Common myeloid progenitor, CD34-positive (primary cell): ENCODE results near the gene CT83. TPM values are rescaled to one million over a fixed set of nuclear protein-coding genes. Genes with fewer than 3 reads are reported as not detected.
A peak's percentile ranks its signal among the peaks of the same experiment; 100 is the strongest.

ENCODE experiments used
- CTCF ChIA-PET: fragments of 350-600 bp; sonication (Branson Sonifier 250); formaldehyde crosslinking; loops from one replicate; lab custom pipeline; 2021; ENCODE audit warnings: antibody characterized with exemption; lab: Charles Lee
- POLR2A ChIA-PET: fragments of 350-600 bp; sonication (Branson Sonifier 250); formaldehyde crosslinking; loops from one replicate; lab custom pipeline; 2021; ENCODE audit warnings: antibody characterized with exemption; lab: Charles Lee
- DNase-seq, 3 donors: peaks; one replicate each; pipeline versions ENCODE4 v3.0.0 to v3.0.0-alpha.2; 2013
- H3K27ac ChIP-seq, 2 experiments: 1 replicate in 1 of 2; 2 replicates in 1 of 2; pipeline ENCODE4 v1.7.0; 2013; ENCODE audit warnings: inconsistent platforms in 2 of 2, low read length in 2 of 2, mild to moderate bottlenecking in 2 of 2, low read depth in 1 of 2, moderate library complexity in 1 of 2; ENCODE audit not compliant: severe bottlenecking in 2 of 2, insufficient read depth in 1 of 2, poor library complexity in 1 of 2
- H3K27me3 ChIP-seq, 5 experiments: replicated peaks in 2 of 5; 1 replicate in 3 of 5; 2 replicates in 2 of 5; pipeline versions ENCODE4 v1.6.1 to v1.7.0; 2013; ENCODE audit warnings: low read length in 4 of 5, mild to moderate bottlenecking in 2 of 5, moderate library complexity in 2 of 5, inconsistent platforms in 1 of 5; ENCODE audit not compliant: insufficient read depth in 5 of 5, control insufficient read depth in 4 of 5
- H3K36me3 ChIP-seq, 4 experiments: 1 replicate in 2 of 4; 2 replicates in 2 of 4; pipeline versions ENCODE4 v1.6.1 to v1.7.0; 2013; ENCODE audit warnings: low read length in 3 of 4, control low read depth in 1 of 4, mild to moderate bottlenecking in 1 of 4; ENCODE audit not compliant: control insufficient read depth in 4 of 4, insufficient read depth in 4 of 4
- H3K4me1 ChIP-seq, 4 experiments: 1 replicate in 3 of 4; 2 replicates in 1 of 4; pipeline versions ENCODE4 v1.6.1 to v1.7.1; 2013; ENCODE audit warnings: low read length in 3 of 4, mild to moderate bottlenecking in 3 of 4, control low read depth in 1 of 4, inconsistent platforms in 1 of 4, moderate library complexity in 1 of 4; ENCODE audit not compliant: control insufficient read depth in 4 of 4, insufficient read depth in 4 of 4; ENCODE audit errors: control extremely low read depth in 1 of 4
- H3K4me3 ChIP-seq, 7 experiments: 1 replicate in 4 of 7; 2 replicates in 3 of 7; pipeline versions ENCODE4 v1.5.1 to v1.7.0; 2013; ENCODE audit warnings: mild to moderate bottlenecking in 7 of 7, low read length in 6 of 7, moderate library complexity in 6 of 7, inconsistent platforms in 2 of 7, low read depth in 2 of 7, control low read depth in 1 of 7; ENCODE audit not compliant: insufficient read depth in 4 of 7, control insufficient read depth in 1 of 7; ENCODE audit errors: extremely low read depth in 1 of 7
- H3K9me3 ChIP-seq, 5 experiments: 1 replicate in 4 of 5; 2 replicates in 1 of 5; pipeline versions ENCODE4 v1.6.1 to v1.7.1; 2013; ENCODE audit warnings: low read length in 4 of 5, mild to moderate bottlenecking in 2 of 5, inconsistent platforms in 1 of 5, low read depth in 1 of 5, moderate library complexity in 1 of 5; ENCODE audit not compliant: control insufficient read depth in 4 of 5, insufficient read depth in 2 of 5; ENCODE audit errors: control extremely low read depth in 1 of 5
- WGBS: methylation state at CpG from one replicate; pipeline ENCODE4 v1.1.5; 2013; ENCODE audit not compliant: insufficient coverage; 5-methylcytosine and 5-hydroxymethylcytosine counted together
- polyA plus RNA-seq: library from polyadenylated mRNA; unstranded; fragments of 120-200 nt; gene quantifications from one replicate; pipeline ENCODE4 v1.2.1, GENCODE V29; 2013

The CT83 gene, protein sequence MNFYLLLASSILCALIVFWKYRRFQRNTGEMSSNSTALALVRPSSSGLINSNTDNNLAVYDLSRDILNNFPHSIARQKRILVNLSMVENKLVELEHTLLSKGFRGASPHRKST
- polyA plus RNA-seq, result not detected

DNA sequence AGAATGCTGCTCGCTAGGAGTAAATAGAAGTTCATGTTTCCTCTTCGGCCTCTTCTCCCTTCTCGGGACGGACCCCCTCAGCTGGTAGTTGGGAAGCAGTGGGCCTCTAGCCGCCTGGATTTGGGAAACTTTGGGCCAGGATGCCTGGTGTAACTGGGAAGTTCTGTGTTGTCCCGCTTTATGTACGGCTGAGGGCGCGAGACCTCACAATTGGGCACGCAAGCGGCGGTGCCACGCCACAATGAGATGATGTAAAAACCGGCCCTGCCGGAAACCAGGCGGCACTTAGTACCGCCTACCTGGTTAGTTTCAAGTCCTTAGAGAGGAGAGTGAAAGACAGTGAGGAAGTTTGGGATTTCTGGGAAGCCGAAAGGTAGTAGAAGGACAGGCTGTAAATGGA, at the start of gene CT83:
CT83 (minus strand) TSS at position 155 of the 400 bp plus-strand sequence; CDS start at position 35, 120 bp downstream.
- Histone ChIP-seq H3K9me3 (peaks cover 0 to 2% (median 0%) of the 10 kb centered on the region in 5 experiments), H3K27me3 (peaks cover 0 to 5% (median 0%) of the 10 kb centered on the region in 5 experiments), H3K4me1 (no peaks in the 10 kb centered on the region), H3K36me3 (no peaks in the 10 kb centered on the region), H3K27ac (no peak within 1 kb of the TSS), H3K4me3 (no peak within 1 kb of the TSS)
- POLR2A ChIA-PET, result no interaction called here
- CTCF ChIA-PET, result no interaction called here
- 77% methylated on average over 15 of the region's 18 CpGs for WGBS
- DNase-seq, result no peak

DNA sequence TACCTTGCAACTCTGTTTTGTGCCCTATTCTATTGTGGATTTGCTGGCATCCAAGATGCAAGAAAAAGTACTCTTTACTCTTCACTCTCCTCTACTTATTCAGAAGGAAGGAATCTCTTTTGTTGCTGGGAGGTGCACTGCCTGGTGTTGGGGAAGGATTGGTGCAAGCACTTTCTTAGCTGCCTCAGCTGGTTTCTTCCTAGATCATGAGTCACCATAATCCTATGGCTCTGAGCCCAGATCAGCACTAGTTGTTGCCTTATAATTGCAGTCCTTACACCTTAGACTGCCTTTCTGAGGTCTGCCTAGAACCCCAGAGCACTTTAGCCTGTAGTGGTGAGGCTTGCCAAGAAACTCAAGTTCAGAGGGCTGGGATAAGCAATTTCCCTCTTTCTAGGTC, 37.0 kb upstream of the CT83 start:
- H3K36me3 ChIP-seq, result no peaks in the 10 kb centered on the region
- H3K4me3 ChIP-seq, result no peak overlapping the region
- no peak overlapping the region for H3K27ac ChIP-seq
- no peaks in the 10 kb centered on the region for H3K27me3 ChIP-seq
- no peaks in the 10 kb centered on the region for H3K9me3 ChIP-seq
- no peak for DNase-seq
- ChIA-PET POLR2A (no interaction called here), CTCF (no interaction called here)
- H3K4me1 ChIP-seq, result no peaks in the 10 kb centered on the region

DNA sequence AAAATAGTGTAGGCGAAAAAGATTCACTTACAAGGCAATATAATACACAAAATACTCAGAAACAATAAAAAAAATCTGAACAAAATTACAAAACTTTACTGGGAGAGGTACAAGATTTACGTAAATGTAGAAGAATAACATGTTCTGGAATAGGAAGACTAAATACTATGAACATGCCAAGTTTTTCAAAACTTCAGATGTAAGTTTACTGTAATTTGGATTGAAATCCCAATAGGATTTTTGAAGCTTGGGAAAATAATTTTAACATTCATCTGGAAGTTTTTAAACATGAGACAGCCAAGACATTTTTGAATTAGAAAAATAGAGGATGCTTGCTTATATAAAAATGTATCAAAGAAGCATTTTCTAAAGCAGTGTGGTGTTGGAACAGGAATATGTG, 30.5 kb upstream of the CT83 start:
- no peaks in the 10 kb centered on the region for H3K4me1 ChIP-seq
- no peak overlapping the region for H3K27ac ChIP-seq
- no peaks in the 10 kb centered on the region for H3K36me3 ChIP-seq
- H3K9me3 ChIP-seq, result no peaks in the 10 kb centered on the region
- no CpG with 5 or more reads among the region's 2 CpGs for WGBS
- no peaks in the 10 kb centered on the region for H3K27me3 ChIP-seq
- H3K4me3 ChIP-seq, result no peak overlapping the region
- DNase-seq, result no peak
- ChIA-PET POLR2A (no interaction called here), CTCF (no interaction called here)

DNA sequence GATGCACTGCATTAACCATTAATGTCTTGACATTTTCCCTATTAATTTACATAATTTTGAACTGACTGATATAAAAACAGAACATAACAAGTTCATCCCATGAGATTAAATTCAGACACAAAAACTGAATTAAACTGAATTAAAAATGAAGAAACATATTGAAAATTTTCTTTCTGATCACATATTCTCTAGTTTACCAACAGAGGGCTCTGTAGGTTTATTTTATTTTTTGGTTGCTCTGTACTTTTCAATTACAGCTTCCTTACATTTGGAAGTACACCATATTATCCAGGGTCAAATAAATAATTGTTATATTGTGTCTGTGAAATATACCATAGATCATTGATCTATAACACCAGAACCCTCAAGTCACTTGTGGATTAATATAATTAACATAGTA, 27.3 kb upstream of the CT83 start:
- no peak overlapping the region for H3K4me3 ChIP-seq
- peak in 1 of 3 donors; percentile 0 for DNase-seq
- H3K9me3 ChIP-seq, result no peaks in the 10 kb centered on the region
- CTCF ChIA-PET, result interaction anchor here (0.9 kb wide), 1 partner anchor 284 kb away, joined by 3 read pairs; no protein-coding TSS in a partner anchor
- H3K27ac ChIP-seq, result no peak overlapping the region
- no peaks in the 10 kb centered on the region for H3K36me3 ChIP-seq
- H3K4me1 ChIP-seq, result no peaks in the 10 kb centered on the region
- POLR2A ChIA-PET, result no interaction called here
- H3K27me3 ChIP-seq, result no peaks in the 10 kb centered on the region

DNA sequence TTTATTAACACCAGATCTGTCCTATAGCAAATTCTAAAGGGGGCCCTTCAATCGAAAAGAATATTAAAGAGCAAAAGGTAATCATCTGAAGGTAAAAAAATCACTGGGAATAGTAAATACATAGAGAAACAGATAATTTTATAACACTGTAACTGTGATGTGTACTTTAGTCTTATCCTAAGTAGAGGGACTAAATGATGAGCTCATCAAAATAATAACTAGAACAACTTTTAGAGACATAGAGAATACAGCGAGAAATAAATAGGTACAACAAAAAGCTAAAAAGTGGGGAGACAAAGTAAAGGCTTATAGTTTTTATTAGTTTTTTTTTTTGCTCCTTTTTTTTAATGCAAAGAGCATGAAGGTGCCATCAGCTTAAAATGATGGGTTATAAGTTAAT, 17.3 kb upstream of the CT83 start:
- Histone ChIP-seq H3K36me3 (no peaks in the 10 kb centered on the region), H3K4me1 (no peaks in the 10 kb centered on the region), H3K27ac (no peak overlapping the region), H3K9me3 (no peaks in the 10 kb centered on the region), H3K4me3 (no peak overlapping the region), H3K27me3 (no peaks in the 10 kb centered on the region)
- ChIA-PET CTCF (no interaction called here), POLR2A (no interaction called here)
- no peak for DNase-seq
- no CpG with 5 or more reads among the region's 2 CpGs for WGBS

DNA sequence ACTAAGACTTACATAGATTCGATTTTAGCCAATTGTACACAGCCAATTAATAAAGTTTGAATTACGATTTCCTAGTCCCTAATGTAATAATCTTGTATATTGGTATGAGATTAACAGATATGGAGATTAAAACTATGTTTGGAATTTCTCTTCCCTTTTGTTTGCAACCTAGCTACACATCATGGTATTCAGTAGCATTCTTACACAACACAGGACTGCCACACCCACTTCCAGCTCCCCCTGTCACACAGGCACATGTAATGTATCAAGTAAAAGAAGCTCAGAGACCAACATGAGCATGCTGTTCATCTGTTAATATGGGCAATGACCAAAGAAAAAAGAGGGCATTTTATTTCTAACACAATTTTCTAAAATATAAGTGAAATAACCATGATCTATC, 13.6 kb downstream of the CT83 start:
- Histone ChIP-seq H3K36me3 (no peaks in the 10 kb centered on the region), H3K27ac (no peak overlapping the region), H3K9me3 (no peaks in the 10 kb centered on the region), H3K27me3 (no peaks in the 10 kb centered on the region), H3K4me1 (no peaks in the 10 kb centered on the region), H3K4me3 (no peak overlapping the region)
- POLR2A ChIA-PET, result no interaction called here
- WGBS, result no CpG with 5 or more reads among the region's 2 CpGs
- no peak for DNase-seq
- CTCF ChIA-PET, result interaction anchor here (1.4 kb wide), 1 partner anchor 35 kb away, joined by 5 read pairs; no protein-coding TSS in a partner anchor

DNA sequence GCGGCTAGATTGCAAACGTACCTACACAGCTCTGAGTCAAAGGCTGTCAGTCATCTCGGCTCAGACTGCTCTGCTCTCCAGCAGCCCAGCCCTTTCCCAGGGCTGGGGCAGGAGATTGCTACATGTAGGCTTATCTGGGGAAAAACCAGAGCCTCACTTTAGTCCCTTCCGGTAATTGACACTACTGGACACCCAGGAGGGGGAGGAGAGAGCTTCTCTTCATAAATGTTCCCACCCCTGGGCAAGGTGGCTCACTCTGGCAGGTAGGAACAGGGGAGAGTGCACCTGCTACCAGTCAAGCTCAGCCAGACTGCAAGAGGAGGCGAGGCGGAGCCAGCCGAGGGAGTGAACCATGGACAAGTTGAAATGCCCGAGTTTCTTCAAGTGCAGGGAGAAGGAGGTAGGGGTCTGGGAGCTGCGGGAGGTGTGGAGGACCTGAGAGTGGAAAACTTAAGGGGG, 26.4 kb downstream of the CT83 start, which contains the start of gene SLC6A14:
SLC6A14 (plus strand) TSS at position 249 of the 459 bp plus-strand sequence; CDS start at position 353, 104 bp downstream.
- Histone ChIP-seq H3K4me3 (no peak within 1 kb of the TSS), H3K27ac (no peak within 1 kb of the TSS), H3K9me3 (no peaks in the 10 kb centered on the region), H3K36me3 (no peaks in the 10 kb centered on the region), H3K27me3 (no peaks in the 10 kb centered on the region), H3K4me1 (no peaks in the 10 kb centered on the region)
- ChIA-PET POLR2A (no interaction called here), CTCF (no interaction called here)
- DNase-seq, result no peak
- 55% methylated on average over 7 of the region's 9 CpGs for WGBS
